WTC11 (cell line): ENCODE data around the gene RNU5B-1.

Source experiments
- CREB1 ChIP-seq: sonication (generic); formaldehyde crosslinking; IDR thresholded peaks from 2 replicates; pipeline ENCODE4 v1.8.0; 2023; ENCODE audit warnings: mild to moderate bottlenecking, missing genetic modification reagents
- ELF4 ChIP-seq: sonication (generic); formaldehyde crosslinking; IDR thresholded peaks from 2 replicates; pipeline ENCODE4 v1.8.1; 2022; ENCODE audit warnings: low read depth, mild to moderate bottlenecking, moderate library complexity, missing genetic modification reagents
- EMX1 ChIP-seq: fragments of 250-450 bp; sonication (Bioruptor Pico); IDR thresholded peaks from 2 replicates; pipeline ENCODE4 v1.8.0; 2021; ENCODE audit warnings: mild to moderate bottlenecking
- ZNF396 ChIP-seq: fragments of 250-450 bp; sonication (Bioruptor Pico); IDR thresholded peaks from 2 replicates; pipeline ENCODE4 v1.8.0; 2021; ENCODE audit warnings: mild to moderate bottlenecking, moderate library complexity, borderline replicate concordance
- TF ChIP-seq, protein P1 (sequence below): fragments of 250-450 bp; sonication (Bioruptor Pico); IDR thresholded peaks from 2 replicates; pipeline ENCODE4 v1.9.0; 2021; ENCODE audit warnings: moderate library complexity, mild to moderate bottlenecking, inconsistent platforms, borderline replicate concordance
- TF ChIP-seq, protein P2 (sequence below): sonication (generic); formaldehyde crosslinking; IDR thresholded peaks from 2 replicates; pipeline ENCODE4 v1.8.1; 2023; ENCODE audit warnings: mild to moderate bottlenecking, missing genetic modification reagents

GRCh38 chr15:65277015-65277414, 27.5 kb upstream of the RNU5B-1 start:
- TF ChIP-seq CREB1 (CRISPR knock-in tag): no peak
- no peak for TF ChIP-seq EMX1
- no peak for TF ChIP-seq ELF4 (CRISPR knock-in tag)
- TF ChIP-seq, protein P1, sequence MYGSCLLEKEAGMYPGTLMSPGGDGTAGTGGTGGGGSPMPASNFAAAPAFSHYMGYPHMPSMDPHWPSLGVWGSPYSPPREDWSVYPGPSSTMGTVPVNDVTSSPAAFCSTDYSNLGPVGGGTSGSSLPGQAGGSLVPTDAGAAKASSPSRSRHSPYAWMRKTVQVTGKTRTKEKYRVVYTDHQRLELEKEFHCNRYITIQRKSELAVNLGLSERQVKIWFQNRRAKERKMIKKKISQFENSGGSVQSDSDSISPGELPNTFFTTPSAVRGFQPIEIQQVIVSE (CRISPR knock-in tag): no peak
- TF ChIP-seq, protein P2, sequence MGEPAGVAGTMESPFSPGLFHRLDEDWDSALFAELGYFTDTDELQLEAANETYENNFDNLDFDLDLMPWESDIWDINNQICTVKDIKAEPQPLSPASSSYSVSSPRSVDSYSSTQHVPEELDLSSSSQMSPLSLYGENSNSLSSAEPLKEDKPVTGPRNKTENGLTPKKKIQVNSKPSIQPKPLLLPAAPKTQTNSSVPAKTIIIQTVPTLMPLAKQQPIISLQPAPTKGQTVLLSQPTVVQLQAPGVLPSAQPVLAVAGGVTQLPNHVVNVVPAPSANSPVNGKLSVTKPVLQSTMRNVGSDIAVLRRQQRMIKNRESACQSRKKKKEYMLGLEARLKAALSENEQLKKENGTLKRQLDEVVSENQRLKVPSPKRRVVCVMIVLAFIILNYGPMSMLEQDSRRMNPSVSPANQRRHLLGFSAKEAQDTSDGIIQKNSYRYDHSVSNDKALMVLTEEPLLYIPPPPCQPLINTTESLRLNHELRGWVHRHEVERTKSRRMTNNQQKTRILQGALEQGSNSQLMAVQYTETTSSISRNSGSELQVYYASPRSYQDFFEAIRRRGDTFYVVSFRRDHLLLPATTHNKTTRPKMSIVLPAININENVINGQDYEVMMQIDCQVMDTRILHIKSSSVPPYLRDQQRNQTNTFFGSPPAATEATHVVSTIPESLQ (CRISPR knock-in tag): no peak
- TF ChIP-seq ZNF396 (CRISPR knock-in tag): no peak
